Measurements from ENCODE around the gene LRRN2.

- TF ChIP-seq CTCF (IDR thresholded peaks at IDR 0.05): no peak
- TF ChIP-seq POLR2A (IDR thresholded peaks at IDR 0.05): no peak
These were observed 113.9 kb downstream of the LRRN2 start for GRCh38 chr1:204571631-204572030.

All from lower leg skin (tissue), 3 donors.